Fibroblast of the aortic adventitia (primary cell): ENCODE measurements around the gene MLYCD. TPM values are rescaled to one million over a fixed set of nuclear protein-coding genes. Genes with fewer than 3 reads are reported as not detected.

Experiments
- DNase-seq: peaks from one replicate; pipeline ENCODE4 v3.0.0-alpha.2; 2010; ENCODE audit warnings: low read depth
- H3K4me3 ChIP-seq: 2 replicates; pipeline ENCODE4 v1.5.1; 2011; ENCODE audit warnings: low read depth, mild to moderate bottlenecking, control low read depth, low read length, moderate library complexity
- CTCF ChIP-seq: IDR thresholded peaks from 2 replicates; pipeline ENCODE4 v1.5.1; 2011; ENCODE audit warnings: mild to moderate bottlenecking, low read length, control low read depth, inconsistent platforms; ENCODE audit not compliant: insufficient read depth
- total RNA-seq: library from RNA; depleted of rRNA; stranded (reverse); fragments of >200 nt; gene quantifications from 2 replicates; pipeline ENCODE4 v1.2.3, GENCODE V29; 2012; ENCODE audit warnings: low replicate concordance

MLYCD gene
- total RNA-seq, 1 donor = 3.3 TPM

DNA sequence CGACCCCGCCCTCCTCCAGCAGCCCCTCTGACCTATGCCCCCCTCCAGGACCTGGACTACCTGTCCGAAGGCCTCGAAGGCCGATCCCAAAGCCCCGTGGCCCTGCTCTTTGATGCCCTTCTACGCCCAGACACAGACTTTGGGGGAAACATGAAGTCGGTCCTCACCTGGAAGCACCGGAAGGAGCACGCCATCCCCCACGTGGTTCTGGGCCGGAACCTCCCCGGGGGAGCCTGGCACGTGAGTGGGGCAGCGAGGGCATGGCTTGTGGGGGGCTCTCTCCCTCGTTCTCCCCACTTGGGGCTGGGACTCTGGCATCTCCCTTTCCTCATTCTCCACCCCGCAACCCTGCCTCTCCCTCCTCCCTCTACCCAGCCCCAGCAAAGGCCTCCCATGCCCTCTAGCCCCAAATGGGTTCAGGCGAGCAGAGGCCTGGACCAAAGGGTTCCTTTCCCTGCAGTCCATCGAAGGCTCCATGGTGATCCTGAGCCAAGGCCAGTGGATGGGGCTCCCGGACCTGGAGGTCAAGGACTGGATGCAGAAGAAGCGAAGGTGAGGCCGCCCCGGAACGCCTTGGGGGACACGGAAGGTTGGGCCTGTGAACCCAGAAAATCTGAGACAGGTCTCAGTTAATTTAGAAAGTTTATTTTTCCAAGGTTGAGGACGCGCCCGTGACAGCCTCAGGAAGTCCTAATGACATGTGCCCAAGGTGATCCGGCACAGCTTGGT, 61.8 kb downstream of the MLYCD start:
- TF ChIP-seq CTCF = no peak
- no peak for DNase-seq
- H3K4me3 ChIP-seq = no peak overlapping the region

DNA sequence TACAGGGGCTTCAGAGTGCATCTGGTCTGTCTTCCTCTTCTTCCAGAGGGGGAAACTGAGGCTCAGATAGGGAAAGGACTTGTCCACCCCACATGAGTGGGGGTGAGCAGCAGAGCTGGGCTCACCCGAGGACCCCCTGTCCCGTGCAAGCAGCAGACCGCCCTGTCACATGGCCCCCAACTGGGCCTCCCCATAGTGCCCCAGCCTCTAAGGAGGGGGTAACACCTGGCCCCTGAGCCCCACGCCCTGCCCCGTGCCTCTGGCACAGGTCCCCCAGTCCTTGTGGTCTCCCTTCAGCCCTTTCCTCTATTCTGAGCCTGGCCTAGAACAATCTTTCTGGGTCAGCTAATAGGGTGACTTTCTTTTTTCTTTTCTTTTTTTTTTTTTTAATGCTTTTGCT, 62.7 kb downstream of the MLYCD start:
- TF ChIP-seq CTCF = no peak
- H3K4me3 ChIP-seq = no peak overlapping the region
- no peak for DNase-seq

DNA sequence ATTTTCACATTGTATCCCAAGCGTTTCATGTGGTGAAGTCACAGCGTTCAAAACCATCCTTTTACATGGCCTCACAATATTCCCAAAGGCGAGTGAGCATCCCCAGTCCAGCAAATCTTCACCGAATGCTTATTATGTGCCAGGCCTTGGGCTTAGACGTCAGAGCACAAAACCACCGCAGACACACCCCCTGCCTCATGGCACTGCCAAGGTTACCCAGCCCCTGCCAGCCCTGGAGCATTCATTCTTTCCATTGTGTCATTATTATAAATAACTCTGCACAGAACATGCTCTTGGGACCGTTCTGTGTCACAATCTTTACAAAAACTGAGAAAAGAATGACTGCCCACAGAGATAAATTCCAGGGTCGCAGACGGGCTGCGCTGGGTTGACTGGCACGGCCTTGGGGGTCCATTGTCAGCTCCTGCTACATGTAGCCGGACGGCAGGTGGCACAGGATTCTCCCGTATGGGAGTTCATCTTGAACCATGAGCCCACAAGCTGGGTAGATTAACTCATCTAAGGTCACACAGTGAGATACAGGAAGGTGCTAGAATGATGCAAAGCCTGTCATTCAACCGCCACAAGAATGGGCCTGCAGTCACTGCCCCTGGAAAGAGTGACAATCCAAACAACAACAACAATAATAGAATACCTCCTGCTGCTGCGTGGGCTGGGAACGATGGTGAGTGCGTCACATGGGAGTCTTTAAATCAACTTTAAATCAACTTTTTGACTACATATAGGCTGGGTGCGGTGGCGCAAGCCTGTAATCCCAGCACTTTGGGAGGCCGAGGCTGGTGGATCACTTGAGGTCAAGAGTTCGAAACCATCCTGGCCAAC, 64.6 kb downstream of the MLYCD start:
- DNase-seq = no peak
- no peak overlapping the region for H3K4me3 ChIP-seq
- TF ChIP-seq CTCF = no peak

DNA sequence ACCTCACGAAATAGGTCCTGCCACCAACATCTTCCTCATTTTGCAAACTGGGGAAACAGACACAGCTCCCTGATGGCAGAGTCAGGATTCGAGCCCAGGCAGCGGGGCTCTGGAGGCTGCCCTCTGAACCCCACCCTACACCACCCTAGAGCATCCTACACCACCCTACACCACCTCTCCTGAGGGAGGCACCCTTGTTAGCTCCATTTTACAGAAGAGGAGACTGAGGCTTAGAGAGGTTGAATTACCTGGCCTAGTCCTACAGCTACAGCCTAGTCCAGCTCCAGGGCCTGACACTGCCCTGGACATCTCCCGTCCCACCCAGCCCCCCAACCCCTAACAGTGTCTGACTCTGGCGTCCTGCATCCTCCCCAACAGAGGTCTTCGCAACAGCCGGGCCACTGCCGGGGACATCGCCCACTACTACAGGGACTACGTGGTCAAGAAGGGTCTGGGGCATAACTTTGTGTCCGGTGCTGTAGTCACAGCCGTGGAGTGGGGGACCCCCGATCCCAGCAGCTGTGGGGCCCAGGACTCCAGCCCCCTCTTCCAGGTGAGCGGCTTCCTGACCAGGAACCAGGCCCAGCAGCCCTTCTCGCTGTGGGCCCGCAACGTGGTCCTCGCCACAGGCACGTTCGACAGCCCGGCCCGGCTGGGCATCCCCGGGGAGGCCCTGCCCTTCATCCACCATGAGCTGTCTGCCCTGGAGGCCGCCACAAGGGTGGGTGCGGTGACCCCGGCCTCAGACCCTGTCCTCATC, 65.9 kb downstream of the MLYCD start:
- no peak for DNase-seq
- no peak for TF ChIP-seq CTCF

GRCh38 chr16:83965444-83966152, 66.7 kb downstream of the MLYCD start:
- DNase-seq = no peak
- TF ChIP-seq CTCF = no peak

More for the DNA sequence above, 65.9 kb downstream of the MLYCD start:
- H3K4me3 ChIP-seq = no peak overlapping the region

GRCh38 chr16:83966153-83966696, 67.3 kb downstream of the MLYCD start:
- no peak for TF ChIP-seq CTCF
- DNase-seq = no peak

More at GRCh38 chr16:83965444-83966152, 66.7 kb downstream of the MLYCD start:
- H3K4me3 ChIP-seq = no peak overlapping the region

More at GRCh38 chr16:83966153-83966696, 67.3 kb downstream of the MLYCD start:
- H3K4me3 ChIP-seq = no peak overlapping the region
